Neutrophil (primary cell): ENCODE results near the gene CNTNAP4.

Experiments used
- H3K27ac ChIP-seq: fragments of 200-600 bp; sonication (generic); 2 replicates; pipeline ENCODE4 v1.5.1; 2016; ENCODE audit warnings: mild to moderate bottlenecking, moderate library complexity
- H3K27me3 ChIP-seq: fragments of 200-600 bp; sonication (generic); 2 replicates; pipeline ENCODE4 v1.6.0; 2016; ENCODE audit warnings: mild to moderate bottlenecking
- H3K36me3 ChIP-seq: fragments of 200-600 bp; sonication (generic); 2 replicates; pipeline ENCODE4 v1.5.1; 2017
- H3K4me1 ChIP-seq, 2 experiments: fragments of 200-600 bp in 1 of 2; sonication (generic) in 1 of 2; 1 replicate in 1 of 2; 2 replicates in 1 of 2; pipeline versions ENCODE4 v1.5.1 to v1.6.1; 2013 to 2016; ENCODE audit warnings: low read depth in 1 of 2, low read length in 1 of 2, mild to moderate bottlenecking in 1 of 2, moderate library complexity in 1 of 2; ENCODE audit not compliant: control insufficient read depth in 1 of 2, insufficient read depth in 1 of 2
- H3K4me3 ChIP-seq, 2 experiments: fragments of 200-600 bp in 1 of 2; sonication (generic) in 1 of 2; 1 replicate in 1 of 2; 2 replicates in 1 of 2; pipeline ENCODE4 v1.5.1; 2013 to 2016; ENCODE audit warnings: low read depth in 1 of 2, low read length in 1 of 2, mild to moderate bottlenecking in 1 of 2, moderate library complexity in 1 of 2
- H3K9me3 ChIP-seq: fragments of 200-600 bp; sonication (generic); 2 replicates; pipeline ENCODE4 v1.5.1; 2016
- TF ChIP-seq, protein P1 (sequence below): fragments of 200-600 bp; sonication (generic); IDR thresholded peaks from 2 replicates; pipeline ENCODE4 v1.5.1; 2016; ENCODE audit warnings: antibody characterized with exemption

CNTNAP4 gene

DNA sequence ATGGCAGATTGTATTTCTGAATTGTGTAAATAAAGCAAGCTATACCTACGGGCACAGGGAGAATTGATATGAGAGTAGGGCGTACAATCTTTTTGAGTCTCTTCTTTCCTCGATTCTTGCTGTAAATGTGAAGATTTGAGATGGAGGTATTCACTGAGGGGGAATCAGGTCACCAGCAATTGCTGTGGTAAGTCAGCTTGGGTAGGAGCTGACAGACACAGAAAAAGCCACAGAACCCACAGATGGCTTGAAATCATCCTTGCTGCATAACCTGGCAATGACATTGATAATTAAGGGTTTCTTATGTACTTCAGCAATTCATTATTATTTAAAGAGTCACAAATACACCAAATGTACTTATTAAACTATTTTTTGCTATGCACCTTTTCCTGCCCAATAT, 164.2 kb downstream of the CNTNAP4 start:
- TF ChIP-seq, protein P1, sequence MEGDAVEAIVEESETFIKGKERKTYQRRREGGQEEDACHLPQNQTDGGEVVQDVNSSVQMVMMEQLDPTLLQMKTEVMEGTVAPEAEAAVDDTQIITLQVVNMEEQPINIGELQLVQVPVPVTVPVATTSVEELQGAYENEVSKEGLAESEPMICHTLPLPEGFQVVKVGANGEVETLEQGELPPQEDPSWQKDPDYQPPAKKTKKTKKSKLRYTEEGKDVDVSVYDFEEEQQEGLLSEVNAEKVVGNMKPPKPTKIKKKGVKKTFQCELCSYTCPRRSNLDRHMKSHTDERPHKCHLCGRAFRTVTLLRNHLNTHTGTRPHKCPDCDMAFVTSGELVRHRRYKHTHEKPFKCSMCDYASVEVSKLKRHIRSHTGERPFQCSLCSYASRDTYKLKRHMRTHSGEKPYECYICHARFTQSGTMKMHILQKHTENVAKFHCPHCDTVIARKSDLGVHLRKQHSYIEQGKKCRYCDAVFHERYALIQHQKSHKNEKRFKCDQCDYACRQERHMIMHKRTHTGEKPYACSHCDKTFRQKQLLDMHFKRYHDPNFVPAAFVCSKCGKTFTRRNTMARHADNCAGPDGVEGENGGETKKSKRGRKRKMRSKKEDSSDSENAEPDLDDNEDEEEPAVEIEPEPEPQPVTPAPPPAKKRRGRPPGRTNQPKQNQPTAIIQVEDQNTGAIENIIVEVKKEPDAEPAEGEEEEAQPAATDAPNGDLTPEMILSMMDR: no peak
- Histone ChIP-seq H3K27me3 (no peaks in the 10 kb centered on the region), H3K27ac (no peak overlapping the region), H3K9me3 (no peaks in the 10 kb centered on the region), H3K4me1 (no peaks in the 10 kb centered on the region), H3K36me3 (no peaks in the 10 kb centered on the region), H3K4me3 (no peak overlapping the region)

DNA sequence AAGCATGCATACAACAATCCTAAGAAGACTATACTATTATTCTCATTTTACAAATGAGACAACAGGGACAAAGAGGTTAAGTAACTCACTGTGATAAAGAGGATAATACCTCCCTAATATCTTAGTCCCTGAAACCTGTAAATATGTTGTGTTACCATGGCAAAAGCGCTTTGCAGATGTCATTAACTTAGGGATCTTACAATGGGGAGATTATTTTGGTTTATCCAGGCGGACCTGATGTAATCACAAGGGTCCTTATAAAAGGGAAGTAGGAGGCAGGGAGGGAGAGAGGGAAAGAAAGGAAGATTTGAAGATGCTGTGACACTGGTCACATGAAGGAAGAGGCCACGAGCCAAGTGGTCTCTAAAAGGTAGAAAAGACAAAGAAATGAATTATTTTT, 164.7 kb downstream of the CNTNAP4 start:
- Histone ChIP-seq H3K27me3 (no peaks in the 10 kb centered on the region), H3K9me3 (no peaks in the 10 kb centered on the region), H3K4me1 (no peaks in the 10 kb centered on the region), H3K4me3 (no peak overlapping the region), H3K27ac (no peak overlapping the region), H3K36me3 (no peaks in the 10 kb centered on the region)
- TF ChIP-seq, protein P1: no peak

DNA sequence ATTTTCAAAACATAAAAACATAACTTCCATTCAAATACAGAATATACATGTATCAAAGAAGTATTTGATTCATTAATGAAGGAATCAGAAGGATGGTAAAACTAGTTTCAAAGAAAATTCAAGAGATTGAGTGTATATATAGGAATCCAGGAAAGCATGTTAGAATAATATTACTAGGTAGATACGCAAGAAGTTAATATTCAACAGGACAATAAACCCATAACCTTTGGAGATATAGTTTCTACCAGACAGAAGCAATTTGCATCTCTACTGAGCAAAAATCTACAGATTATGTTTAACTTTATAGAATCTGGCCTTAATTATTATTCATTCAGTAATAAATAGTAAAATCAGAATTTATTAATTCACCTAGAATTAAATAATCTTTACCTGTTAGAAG, 166.8 kb downstream of the CNTNAP4 start:
- TF ChIP-seq, protein P1: no peak
- Histone ChIP-seq H3K9me3 (no peaks in the 10 kb centered on the region), H3K4me1 (no peaks in the 10 kb centered on the region), H3K27ac (no peak overlapping the region), H3K36me3 (no peaks in the 10 kb centered on the region), H3K4me3 (no peak overlapping the region), H3K27me3 (no peaks in the 10 kb centered on the region)

DNA sequence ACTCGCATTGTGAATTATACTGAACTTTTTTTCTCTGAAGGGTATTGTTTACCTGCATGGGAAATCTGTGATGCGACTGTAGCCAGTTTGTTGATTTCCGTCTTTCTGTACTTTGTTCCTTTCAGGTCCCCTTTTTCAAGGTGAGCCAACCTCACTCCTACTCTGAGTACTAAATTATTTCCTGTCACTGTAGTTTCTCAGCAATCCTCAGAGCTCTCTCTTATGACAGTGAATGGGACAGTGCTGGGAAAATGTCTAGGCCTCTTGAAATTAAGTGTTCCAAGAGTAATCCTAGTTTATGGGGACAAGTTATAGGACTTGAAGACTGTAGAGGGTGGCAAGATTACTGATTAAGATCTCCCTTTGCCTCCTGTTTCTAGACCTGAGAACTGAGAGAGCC, 167.6 kb downstream of the CNTNAP4 start:
- TF ChIP-seq, protein P1: no peak
- H3K4me3 ChIP-seq: no peak overlapping the region
- H3K27me3 ChIP-seq: no peaks in the 10 kb centered on the region
- H3K9me3 ChIP-seq: no peaks in the 10 kb centered on the region
- no peaks in the 10 kb centered on the region for H3K36me3 ChIP-seq
- no peak overlapping the region for H3K27ac ChIP-seq
- no peaks in the 10 kb centered on the region for H3K4me1 ChIP-seq

DNA sequence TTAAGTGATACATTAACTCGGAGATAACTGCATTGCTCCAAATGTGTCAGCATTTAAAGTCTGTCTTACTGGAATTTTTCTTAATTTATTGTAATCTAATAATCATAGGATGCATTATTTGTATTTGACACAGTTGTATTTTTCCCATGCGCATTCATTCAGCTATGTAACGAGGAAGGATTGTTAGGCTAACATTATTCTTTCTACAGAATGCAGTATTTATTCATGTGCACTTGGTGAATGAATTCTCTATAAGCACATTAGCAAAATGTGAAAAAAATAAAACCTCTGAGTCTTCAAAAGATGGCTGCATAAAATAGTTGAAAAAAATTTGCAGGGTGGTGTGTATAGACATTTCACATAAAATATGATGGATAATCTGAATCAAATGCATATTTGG, 168.6 kb downstream of the CNTNAP4 start:
- Histone ChIP-seq H3K27ac (no peak overlapping the region), H3K4me1 (no peaks in the 10 kb centered on the region), H3K27me3 (no peaks in the 10 kb centered on the region), H3K9me3 (no peaks in the 10 kb centered on the region), H3K36me3 (no peaks in the 10 kb centered on the region), H3K4me3 (no peak overlapping the region)
- TF ChIP-seq, protein P1: no peak

DNA sequence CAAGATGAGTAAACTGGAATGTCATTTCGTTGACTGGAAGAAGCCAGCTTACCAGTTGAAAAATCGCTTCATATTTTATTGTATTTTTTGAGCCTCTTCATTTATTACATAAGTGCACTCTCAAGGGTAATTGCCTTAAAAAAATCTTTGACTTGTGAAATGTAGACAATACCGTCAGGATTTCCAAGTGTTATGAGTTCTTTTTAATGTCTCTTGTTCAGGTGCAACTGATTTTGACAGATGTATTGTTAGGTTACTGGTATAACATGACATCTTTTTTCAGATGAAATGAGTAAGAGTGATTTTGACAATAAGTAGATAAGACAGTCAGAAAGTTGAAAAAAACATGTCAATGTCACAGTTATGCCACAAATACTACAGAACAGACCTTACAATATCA, 169.1 kb downstream of the CNTNAP4 start:
- H3K27ac ChIP-seq: no peak overlapping the region
- no peaks in the 10 kb centered on the region for H3K27me3 ChIP-seq
- TF ChIP-seq, protein P1: no peak
- no peaks in the 10 kb centered on the region for H3K36me3 ChIP-seq
- H3K9me3 ChIP-seq: no peaks in the 10 kb centered on the region
- no peak overlapping the region for H3K4me3 ChIP-seq
- no peaks in the 10 kb centered on the region for H3K4me1 ChIP-seq
